ENCODE measurements around the gene EXTL1. TPM values are rescaled to one million over a fixed set of nuclear protein-coding genes. Genes with fewer than 3 reads are reported as not detected.
"Not testable (repeated sequence)": the region's sequence is repeated elsewhere in the genome, so short reads cannot be mapped to it uniquely, and the experiment has no call there.

EXTL1 gene
- total RNA-seq, 4 donors from 2014 or later: 0.13 to 1.2 TPM; not detected in 2

GRCh38 chr1:25979210-25979609 lies 42.4 kb upstream of the EXTL1 start:
- intact Hi-C loops (cut with DNase I): no loop called here
- H3K27ac ChIP-seq: no peak overlapping the region
- no peak overlapping the region for H3K4me3 ChIP-seq (replicated peaks in 1 of 3)
- no peaks in the 10 kb centered on the region for H3K27me3 ChIP-seq
- DNase-seq: no peak
- no peaks in the 10 kb centered on the region for H3K9me3 ChIP-seq
- peaks cover 39 to 48% of the 10 kb centered on the region in 2 donors for H3K36me3 ChIP-seq
- no peaks in the 10 kb centered on the region for H3K4me1 ChIP-seq
- no peak for TF ChIP-seq POLR2A (IDR thresholded peaks at IDR 0.05)
- TF ChIP-seq CTCF (IDR thresholded peaks at IDR 0.05): no peak
- WGBS, 2 donors: 90 to 91% methylated on average over 7 of the region's 7 CpGs

GRCh38 chr1:25985171-25985570 lies 36.4 kb upstream of the EXTL1 start:
- Histone ChIP-seq H3K36me3 (peaks cover 34 to 38% of the 10 kb centered on the region in 2 donors), H3K27ac (no peak overlapping the region), H3K9me3 (no peaks in the 10 kb centered on the region), H3K4me1 (no peaks in the 10 kb centered on the region), H3K27me3 (no peaks in the 10 kb centered on the region), H3K4me3 (replicated peaks in 1 of 3) (no peak overlapping the region)
- 79 to 89% methylated on average over 1 of the region's 1 CpG for WGBS, 2 donors
- TF ChIP-seq CTCF (IDR thresholded peaks at IDR 0.05) (no peak), POLR2A (IDR thresholded peaks at IDR 0.05) (no peak)
- DNase-seq: no peak
- intact Hi-C loops (cut with DNase I): no loop called here

GRCh38 chr1:25985670-25986069 lies 35.9 kb upstream of the EXTL1 start:
- Histone ChIP-seq H3K4me3 (replicated peaks in 1 of 3) (no peak overlapping the region), H3K36me3 (peaks cover 34 to 38% of the 10 kb centered on the region in 2 donors), H3K27ac (no peak overlapping the region), H3K9me3 (no peaks in the 10 kb centered on the region), H3K4me1 (no peaks in the 10 kb centered on the region), H3K27me3 (no peaks in the 10 kb centered on the region)
- DNase-seq: no peak
- WGBS, 2 donors: 94 to 96% methylated on average over 3 of the region's 3 CpGs
- intact Hi-C loops (cut with DNase I): no loop called here
- TF ChIP-seq CTCF (IDR thresholded peaks at IDR 0.05): no peak
- TF ChIP-seq POLR2A (IDR thresholded peaks at IDR 0.05): no peak

- H3K4me1 ChIP-seq; H3K9me3 ChIP-seq; intact Hi-C loops (cut with DNase I); H3K4me3 ChIP-seq (replicated peaks in 1 of 3); DNase-seq; H3K27me3 ChIP-seq; H3K27ac ChIP-seq: not testable (repeated sequence)
- H3K36me3 ChIP-seq: peaks cover 27 to 38% of the 10 kb centered on the region in 2 donors
- 98 to 99% methylated on average over 10 of the region's 10 CpGs for WGBS, 2 donors
Measured at GRCh38 chr1:25986773-25987172, 34.8 kb upstream of the EXTL1 start.

- intact Hi-C loops (cut with DNase I): no loop called here
- Histone ChIP-seq H3K36me3 (peaks cover 16 to 27% of the 10 kb centered on the region in 2 donors), H3K4me1 (no peaks in the 10 kb centered on the region), H3K27me3 (no peaks in the 10 kb centered on the region), H3K4me3 (replicated peaks in 1 of 3) (no peak overlapping the region), H3K27ac (no peak overlapping the region), H3K9me3 (no peaks in the 10 kb centered on the region)
- TF ChIP-seq POLR2A (IDR thresholded peaks at IDR 0.05) (no peak), CTCF (IDR thresholded peaks at IDR 0.05) (no peak)
- WGBS, 2 donors: 84 to 94% methylated on average over 2 of the region's 2 CpGs
- no peak for DNase-seq
Measured at GRCh38 chr1:25987951-25988350, 33.6 kb upstream of the EXTL1 start.

All from thyroid gland (tissue), 4 donors.